SJSA1 (cell line): ENCODE data around the gene CHRNA9. TPM values are rescaled to one million over a fixed set of nuclear protein-coding genes. Genes with fewer than 3 reads are reported as not detected.

ENCODE experiments used
- DNase-seq, 2 experiments: peaks; one replicate each; pipeline ENCODE4 v3.0.0-alpha.2; 2015 to 2020; ENCODE audit warnings: low spot score in 2 of 2, low read depth in 1 of 2
- H3K27ac ChIP-seq: fragments of 250-450 bp; sonication (Bioruptor Pico); 2 replicates; pipeline ENCODE4 v1.5.1; 2020; ENCODE audit warnings: mild to moderate bottlenecking, moderate library complexity
- H3K27me3 ChIP-seq: fragments of 250-450 bp; sonication (Bioruptor Pico); replicated peaks from 2 replicates; pipeline ENCODE4 v1.5.1; 2020; ENCODE audit warnings: mild to moderate bottlenecking, moderate library complexity
- H3K36me3 ChIP-seq: fragments of 250-450 bp; sonication (Bioruptor Pico); 2 replicates; pipeline ENCODE4 v1.5.1; 2020; ENCODE audit warnings: mild to moderate bottlenecking
- H3K4me1 ChIP-seq: fragments of 250-450 bp; sonication (Bioruptor Pico); replicated peaks from 2 replicates; pipeline ENCODE4 v1.6.1; 2021; ENCODE audit warnings: mild to moderate bottlenecking
- H3K4me3 ChIP-seq: fragments of 250-450 bp; sonication (Bioruptor Pico); 2 replicates; pipeline ENCODE4 v1.5.1; 2020; ENCODE audit warnings: mild to moderate bottlenecking
- H3K9me3 ChIP-seq: fragments of 250-450 bp; sonication (Bioruptor Pico); replicated peaks from 2 replicates; pipeline ENCODE4 v1.5.1; 2020; ENCODE audit warnings: mild to moderate bottlenecking
- total RNA-seq: library from RNA; depleted of rRNA; stranded (reverse); fragments of >200 nt; shearing (Covaris generic); gene quantifications from 2 replicates; pipeline ENCODE4 v1.2.3, GENCODE V29; 2014; rRNA removed

The CHRNA9 gene
- total RNA-seq, 1 experiment from 2014 or later, result not detected

DNA sequence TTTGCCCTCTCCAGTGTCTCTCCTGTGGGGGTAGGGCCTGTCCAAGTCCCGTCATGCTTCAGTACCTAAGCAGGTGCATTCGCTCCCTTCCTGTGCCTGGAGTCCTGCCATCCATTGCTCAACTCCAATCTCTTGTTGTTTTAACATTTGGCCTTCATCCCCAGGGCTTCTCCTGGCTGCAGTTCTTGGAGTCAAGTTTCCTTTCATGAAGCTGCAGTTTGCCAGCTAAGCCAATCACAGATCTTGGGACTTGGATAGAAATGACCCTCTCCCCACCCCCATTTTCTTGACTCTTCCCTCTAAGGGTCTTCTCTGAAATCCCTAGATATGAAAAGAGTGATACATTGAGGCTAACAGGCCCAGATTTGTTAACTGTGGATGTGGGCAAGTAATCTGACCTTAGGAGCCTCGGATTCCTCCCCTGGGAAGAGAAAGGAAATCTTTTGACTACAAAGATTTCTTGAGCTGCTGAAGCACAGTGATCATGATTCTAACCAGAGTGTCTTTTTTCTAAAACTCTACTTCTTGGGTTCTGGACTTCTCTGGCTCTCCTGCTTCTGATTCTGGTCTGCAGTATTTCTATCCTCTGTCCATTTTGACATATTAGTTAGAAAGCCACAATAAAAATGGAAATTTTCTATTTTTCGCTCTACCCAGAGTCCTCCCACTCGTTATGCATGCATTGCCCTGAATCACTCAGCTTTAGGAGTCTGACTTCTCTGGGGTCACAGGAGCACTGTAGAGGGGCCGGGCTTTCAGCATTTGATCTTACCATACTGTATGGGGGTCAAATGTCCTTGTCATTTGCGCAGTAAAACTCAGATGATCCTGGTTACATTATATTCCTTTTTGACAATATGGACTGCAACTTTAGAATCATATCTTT, 61.0 kb downstream of the CHRNA9 start:
- no peak overlapping the region for H3K27ac ChIP-seq
- no peak for DNase-seq
- no peaks in the 10 kb centered on the region for H3K36me3 ChIP-seq
- H3K27me3 ChIP-seq, result no peaks in the 10 kb centered on the region
- H3K4me1 ChIP-seq, result no peaks in the 10 kb centered on the region
- H3K9me3 ChIP-seq, result no peaks in the 10 kb centered on the region
- H3K4me3 ChIP-seq, result no peak overlapping the region

DNA sequence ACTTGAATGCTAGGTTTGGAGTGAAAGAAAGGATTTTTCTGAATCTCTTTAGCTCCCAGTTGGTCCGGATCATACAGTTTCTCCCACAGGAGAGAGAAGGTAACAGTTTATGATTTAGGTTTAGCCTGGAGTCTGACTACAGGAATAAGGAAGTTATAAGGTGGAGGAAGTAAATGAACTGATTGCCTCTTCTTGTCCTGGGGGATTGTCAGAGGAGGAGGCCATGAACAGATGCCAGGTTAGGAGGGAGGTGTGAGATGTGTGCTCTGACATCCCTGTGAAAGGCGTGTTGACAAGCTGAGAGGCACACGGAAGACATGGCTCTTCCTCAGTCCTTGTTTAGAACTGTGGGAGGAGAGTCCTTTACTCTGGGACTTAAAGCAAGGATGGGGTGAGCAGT, 64.4 kb downstream of the CHRNA9 start:
- Histone ChIP-seq H3K4me3 (no peak overlapping the region), H3K4me1 (no peaks in the 10 kb centered on the region), H3K9me3 (no peaks in the 10 kb centered on the region), H3K27me3 (no peaks in the 10 kb centered on the region), H3K36me3 (no peaks in the 10 kb centered on the region), H3K27ac (no peak overlapping the region)
- no peak for DNase-seq

GRCh38 chr4:40401096-40401495, 66.0 kb downstream of the CHRNA9 start:
- H3K4me1 ChIP-seq, result no peaks in the 10 kb centered on the region
- no peaks in the 10 kb centered on the region for H3K36me3 ChIP-seq
- no peak overlapping the region for H3K4me3 ChIP-seq
- H3K27me3 ChIP-seq, result no peaks in the 10 kb centered on the region
- no peaks in the 10 kb centered on the region for H3K9me3 ChIP-seq
- DNase-seq, result no peak
- H3K27ac ChIP-seq, result no peak overlapping the region

DNA sequence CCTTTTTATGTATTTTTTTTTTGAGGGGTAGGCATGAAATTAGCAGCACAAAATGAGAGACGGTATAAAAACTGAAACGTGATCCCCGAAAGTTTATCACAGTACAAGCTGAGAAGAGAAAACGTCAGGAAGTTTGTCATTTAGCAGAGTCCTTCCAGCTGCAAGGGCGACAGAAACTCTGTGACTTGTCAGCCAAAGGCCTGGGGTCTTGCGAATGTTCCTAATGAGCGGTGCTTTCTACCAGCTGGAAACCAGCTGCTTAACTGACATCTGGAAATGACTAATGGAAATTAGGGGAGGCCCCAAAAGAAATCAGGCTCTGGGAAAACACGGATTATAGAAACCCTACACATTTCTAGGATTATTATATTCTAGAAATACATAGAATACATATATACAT, 66.5 kb downstream of the CHRNA9 start:
- H3K4me3 ChIP-seq, result no peak overlapping the region
- H3K9me3 ChIP-seq, result no peaks in the 10 kb centered on the region
- no peak overlapping the region for H3K27ac ChIP-seq
- no peaks in the 10 kb centered on the region for H3K4me1 ChIP-seq
- H3K36me3 ChIP-seq, result no peaks in the 10 kb centered on the region
- no peak for DNase-seq
- H3K27me3 ChIP-seq, result no peaks in the 10 kb centered on the region

DNA sequence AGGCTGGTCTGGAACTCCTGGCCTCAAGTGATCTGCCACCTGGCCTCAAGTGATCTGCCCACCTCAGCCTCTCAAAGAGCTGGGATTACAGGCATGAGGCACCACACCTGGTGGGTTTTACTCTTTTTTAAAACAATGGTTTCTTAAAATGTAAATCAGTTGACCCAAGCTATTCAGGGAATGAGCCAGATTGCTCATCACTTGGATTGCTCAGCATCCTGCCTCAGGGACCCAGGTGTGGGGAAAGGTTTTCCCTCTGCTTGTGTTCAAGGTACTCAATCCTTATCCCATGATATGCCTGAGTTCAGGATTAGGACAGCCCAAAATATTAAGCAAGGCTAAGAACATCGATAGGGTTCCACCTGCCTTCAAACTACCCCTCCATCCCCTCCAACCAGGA, 67.4 kb downstream of the CHRNA9 start:
- H3K9me3 ChIP-seq, result no peaks in the 10 kb centered on the region
- H3K4me3 ChIP-seq, result no peak overlapping the region
- no peaks in the 10 kb centered on the region for H3K36me3 ChIP-seq
- no peaks in the 10 kb centered on the region for H3K27me3 ChIP-seq
- DNase-seq, result no peak
- no peak overlapping the region for H3K27ac ChIP-seq
- H3K4me1 ChIP-seq, result no peaks in the 10 kb centered on the region

DNA sequence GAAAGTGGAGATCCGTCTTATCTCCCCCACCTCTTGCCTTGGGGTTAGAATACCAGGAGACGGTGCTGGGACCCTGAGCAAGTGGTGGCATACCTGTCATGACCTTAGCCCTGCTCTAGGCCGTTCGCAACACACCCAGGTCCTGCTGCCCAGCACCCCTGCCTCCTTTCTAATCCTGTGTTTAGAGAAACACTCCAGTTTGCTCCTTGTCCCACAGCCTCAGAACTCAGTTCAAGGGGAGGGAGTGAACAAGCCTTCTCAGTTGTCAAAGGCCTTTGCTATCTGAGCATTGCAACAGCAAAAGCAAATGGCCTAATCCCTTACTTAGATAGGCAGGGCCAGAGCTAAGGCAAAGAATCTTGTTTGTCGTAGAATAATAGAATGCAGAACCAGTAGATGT, 67.9 kb downstream of the CHRNA9 start:
- H3K4me1 ChIP-seq, result no peaks in the 10 kb centered on the region
- H3K27me3 ChIP-seq, result no peaks in the 10 kb centered on the region
- H3K4me3 ChIP-seq, result no peak overlapping the region
- H3K27ac ChIP-seq, result no peak overlapping the region
- no peaks in the 10 kb centered on the region for H3K36me3 ChIP-seq
- H3K9me3 ChIP-seq, result no peaks in the 10 kb centered on the region
- DNase-seq, result no peak

Other genes starting within 250 kb of the CHRNA9 start
- not detected in 2 replicates for gene RHOH, start 138.3 kb upstream of the CHRNA9 start, total RNA-seq